PC-3 (cell line): ENCODE results near the gene SIGLEC15. TPM values are rescaled to one million over a fixed set of nuclear protein-coding genes. Genes with fewer than 3 reads are reported as not detected.

Source experiments
- ATAC-seq: fragments of 200-7000 bp; cut with Tn5 transposase; 2 replicates; pipeline ENCODE4 v1.9.1; 2020; ENCODE audit warnings: mild to moderate bottlenecking, moderate library complexity
- BruUV-seq: library from RNA; stranded (reverse); fragments of 400-500 nt; replicated peaks from 2 replicates; lab custom pipeline; 2021; lab: Mats Ljungman, UMichigan
- CTCF ChIA-PET: fragments of 300-600 bp; sonication (Branson Sonifier 250); formaldehyde crosslinking; loops from one replicate; lab custom pipeline; 2022; ENCODE audit warnings: antibody characterized with exemption; lab: Charles Lee
- POLR2A ChIA-PET: fragments of 300-600 bp; sonication (Branson Sonifier 250); formaldehyde crosslinking; loops from one replicate; lab custom pipeline; 2022; ENCODE audit warnings: antibody characterized with exemption; ENCODE audit not compliant: unreplicated experiment; lab: Charles Lee
- DNase-seq: peaks from one replicate; pipeline ENCODE4 v3.0.0-alpha.2; 2015
- H2AFZ ChIP-seq: fragments of 300-600 bp; sonication (generic); 2 replicates; pipeline ENCODE4 v1.6.0; 2016; ENCODE audit warnings: antibody characterized with exemption, low read length
- H3F3A ChIP-seq: fragments of 300-600 bp; sonication (generic); one replicate; pipeline ENCODE4 v1.6.0; 2017; ENCODE audit warnings: antibody characterized with exemption, low read length, control low read depth, mild to moderate bottlenecking; ENCODE audit not compliant: unreplicated experiment
- H3K27ac ChIP-seq: fragments of 300-600 bp; sonication (generic); 2 replicates; pipeline ENCODE4 v1.5.1; 2016; ENCODE audit warnings: mild to moderate bottlenecking, low read length
- H3K27me3 ChIP-seq: fragments of 300-600 bp; sonication (generic); 2 replicates; pipeline ENCODE4 v1.6.1; 2016; ENCODE audit warnings: low read length, mixed read lengths
- H3K36me3 ChIP-seq: fragments of 300-600 bp; sonication (generic); 2 replicates; pipeline ENCODE4 v1.6.1; 2016; ENCODE audit warnings: low read depth, mixed run types, low read length, mixed read lengths
- H3K4me1 ChIP-seq: fragments of 300-600 bp; sonication (generic); 2 replicates; pipeline ENCODE4 v1.5.1; 2016; ENCODE audit warnings: low read length; ENCODE audit not compliant: insufficient read depth
- H3K4me2 ChIP-seq: fragments of 300-600 bp; sonication (generic); 2 replicates; pipeline ENCODE4 v1.6.0; 2016; ENCODE audit warnings: low read length
- H3K4me3 ChIP-seq: fragments of 300-600 bp; sonication (generic); 2 replicates; pipeline ENCODE4 v1.5.1; 2016; ENCODE audit warnings: mild to moderate bottlenecking, low read length, mixed read lengths
- H3K79me2 ChIP-seq: fragments of 300-600 bp; sonication (generic); 2 replicates; pipeline ENCODE4 v1.6.1; 2017; ENCODE audit warnings: low read length, mixed read lengths
- H3K9ac ChIP-seq: fragments of 300-600 bp; sonication (generic); 2 replicates; pipeline ENCODE4 v1.6.0; 2016; ENCODE audit warnings: mild to moderate bottlenecking, low read length
- H3K9me2 ChIP-seq: fragments of 300-600 bp; sonication (generic); replicated peaks from 2 replicates; pipeline ENCODE4 v1.6.1; 2016; ENCODE audit warnings: mixed run types, low read length, mixed read lengths
- H3K9me3 ChIP-seq: fragments of 300-600 bp; sonication (generic); 2 replicates; pipeline ENCODE4 v1.6.1; 2016; ENCODE audit warnings: low read length, mixed read lengths
- H4K20me1 ChIP-seq: fragments of 300-600 bp; sonication (generic); 2 replicates; pipeline ENCODE4 v1.6.1; 2016; ENCODE audit warnings: low read length, mixed read lengths
- CTCF ChIP-seq: fragments of 300-600 bp; sonication (generic); conservative IDR thresholded peaks from 2 replicates; pipeline ENCODE4 v1.5.1; 2017; ENCODE audit warnings: antibody characterized with exemption, low read depth, mild to moderate bottlenecking, low read length
- EZH2 ChIP-seq: fragments of 300-600 bp; sonication (generic); IDR thresholded peaks from one replicate; pipeline ENCODE4 v1.6.1; 2017; ENCODE audit warnings: antibody characterized with exemption, mild to moderate bottlenecking, low read length; ENCODE audit not compliant: unreplicated experiment
- EZH2phosphoT487 ChIP-seq: fragments of 300-600 bp; sonication (generic); IDR thresholded peaks from 2 replicates; pipeline ENCODE4 v1.6.1; 2018; ENCODE audit warnings: mild to moderate bottlenecking, antibody characterized with exemption, low read length, borderline replicate concordance
- intact Hi-C: fragments of 100-400 bp; cut with micrococcal nuclease; formaldehyde crosslinking; loops from 2 replicates; pipeline ENCODE4 v1.9.0; 2023
- total RNA-seq: library from RNA; depleted of rRNA; stranded (reverse); fragments of >200 nt; gene quantifications from 2 replicates; pipeline ENCODE4 v1.2.3, GENCODE V29; 2014

SIGLEC15 gene
- total RNA-seq, 1 experiment from 2014 or later: 2.0 TPM

DNA sequence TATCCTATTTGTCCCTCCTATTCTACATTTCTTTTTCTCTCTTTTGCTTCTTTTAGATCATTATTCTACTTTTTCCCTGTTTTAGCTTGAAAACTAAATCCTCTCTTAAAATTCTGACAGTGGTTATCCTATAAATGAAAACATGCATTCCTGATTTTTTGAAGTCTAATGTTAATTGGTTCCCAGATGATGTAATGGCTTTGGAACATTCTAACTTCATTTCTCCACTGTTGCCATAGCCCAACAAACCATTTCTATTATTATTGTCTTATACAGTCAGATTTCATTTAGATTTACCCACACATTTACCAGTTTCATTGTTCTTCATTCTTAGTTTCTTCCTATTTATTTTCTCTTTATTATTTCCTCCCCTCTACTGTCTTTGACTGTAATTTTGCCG lies 36.5 kb downstream of the SIGLEC15 start:
- ChIA-PET CTCF (no interaction called here), POLR2A (no interaction called here)
- no peaks in the 10 kb centered on the region for H3K79me2 ChIP-seq
- TF ChIP-seq EZH2: no peak
- no peak for TF ChIP-seq EZH2phosphoT487
- TF ChIP-seq CTCF: no peak
- intact Hi-C loops: no loop called here
- BruUV-seq: no TSS peak
- no peaks in the 10 kb centered on the region for H3K27me3 ChIP-seq
- no peaks in the 10 kb centered on the region for H3K4me1 ChIP-seq
- no peak overlapping the region for H2AFZ ChIP-seq
- ATAC-seq (no peak), DNase-seq (no peak)
- H4K20me1 ChIP-seq: no peaks in the 10 kb centered on the region
- H3K4me3 ChIP-seq: no peak overlapping the region
- H3K9me3 ChIP-seq: no peaks in the 10 kb centered on the region
- no peak overlapping the region for H3K4me2 ChIP-seq
- no peaks in the 10 kb centered on the region; the same call in 1 of the 2 replicates for H3K36me3 ChIP-seq
- H3K9ac ChIP-seq: no peak overlapping the region
- no peaks in the 10 kb centered on the region for H3F3A ChIP-seq
- no peaks in the 10 kb centered on the region for H3K9me2 ChIP-seq
- no peak overlapping the region for H3K27ac ChIP-seq

GRCh38 chr18:45863469-45863868 lies 38.0 kb downstream of the SIGLEC15 start:
- Histone ChIP-seq H4K20me1 (no peaks in the 10 kb centered on the region), H3F3A (no peaks in the 10 kb centered on the region), H3K4me1 (no peaks in the 10 kb centered on the region), H3K4me2 (no peak overlapping the region), H3K27me3 (no peaks in the 10 kb centered on the region), H3K79me2 (no peaks in the 10 kb centered on the region), H3K27ac (no peak overlapping the region), H3K9ac (no peak overlapping the region), H3K9me2 (no peaks in the 10 kb centered on the region), H3K4me3 (no peak overlapping the region), H3K9me3 (no peaks in the 10 kb centered on the region), H3K36me3 (no peaks in the 10 kb centered on the region; the same call in 1 of the 2 replicates), H2AFZ (no peak overlapping the region)
- TF ChIP-seq CTCF (no peak), EZH2 (no peak), EZH2phosphoT487 (no peak)
- ChIA-PET POLR2A (no interaction called here), CTCF (no interaction called here)
- ATAC-seq (no peak), DNase-seq (no peak)
- intact Hi-C loops: no loop called here
- no TSS peak for BruUV-seq

- Histone ChIP-seq H3F3A (no peaks in the 10 kb centered on the region), H3K79me2 (no peaks in the 10 kb centered on the region), H2AFZ (no peak overlapping the region), H3K36me3 (no peaks in the 10 kb centered on the region; the same call in 1 of the 2 replicates), H3K27me3 (no peaks in the 10 kb centered on the region), H3K9me3 (no peaks in the 10 kb centered on the region), H3K4me3 (no peak overlapping the region), H3K9ac (no peak overlapping the region), H3K4me2 (no peak overlapping the region), H3K27ac (no peak overlapping the region), H3K4me1 (no peaks in the 10 kb centered on the region), H3K9me2 (no peaks in the 10 kb centered on the region), H4K20me1 (no peaks in the 10 kb centered on the region)
- intact Hi-C loops: no loop called here
- ATAC-seq (no peak), DNase-seq (no peak)
- BruUV-seq: no TSS peak
- ChIA-PET POLR2A (no interaction called here), CTCF (no interaction called here)
- TF ChIP-seq EZH2 (no peak), EZH2phosphoT487 (no peak), CTCF (no peak)
Measured at GRCh38 chr18:45864081-45864480, 38.6 kb downstream of the SIGLEC15 start.
